ENCODE measurements around the gene OCA2.

DNA sequence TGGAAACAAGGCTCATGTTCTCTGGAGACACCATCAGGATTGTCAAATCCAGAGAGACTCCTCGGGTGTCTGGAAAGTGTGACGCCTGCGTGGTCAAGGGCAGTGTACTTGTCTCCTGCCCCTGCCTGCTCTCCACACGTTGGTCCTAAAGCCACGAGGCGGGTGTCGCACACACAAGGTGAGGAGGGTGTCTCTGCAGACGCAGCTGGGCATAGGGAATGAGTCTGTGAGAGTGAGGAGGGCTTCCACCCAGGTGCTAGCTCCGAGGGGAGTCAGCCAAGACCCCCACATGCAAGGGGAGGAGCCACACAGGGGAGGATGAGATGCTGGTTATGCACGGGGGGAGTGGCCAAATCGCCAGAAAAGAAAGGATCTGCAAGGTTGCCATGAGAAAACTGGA, 27.9 kb upstream of the OCA2 start:
- no peak for TF ChIP-seq POLR2AphosphoS5 (IDR thresholded peaks at IDR 0.05)
- TF ChIP-seq, protein P1, sequence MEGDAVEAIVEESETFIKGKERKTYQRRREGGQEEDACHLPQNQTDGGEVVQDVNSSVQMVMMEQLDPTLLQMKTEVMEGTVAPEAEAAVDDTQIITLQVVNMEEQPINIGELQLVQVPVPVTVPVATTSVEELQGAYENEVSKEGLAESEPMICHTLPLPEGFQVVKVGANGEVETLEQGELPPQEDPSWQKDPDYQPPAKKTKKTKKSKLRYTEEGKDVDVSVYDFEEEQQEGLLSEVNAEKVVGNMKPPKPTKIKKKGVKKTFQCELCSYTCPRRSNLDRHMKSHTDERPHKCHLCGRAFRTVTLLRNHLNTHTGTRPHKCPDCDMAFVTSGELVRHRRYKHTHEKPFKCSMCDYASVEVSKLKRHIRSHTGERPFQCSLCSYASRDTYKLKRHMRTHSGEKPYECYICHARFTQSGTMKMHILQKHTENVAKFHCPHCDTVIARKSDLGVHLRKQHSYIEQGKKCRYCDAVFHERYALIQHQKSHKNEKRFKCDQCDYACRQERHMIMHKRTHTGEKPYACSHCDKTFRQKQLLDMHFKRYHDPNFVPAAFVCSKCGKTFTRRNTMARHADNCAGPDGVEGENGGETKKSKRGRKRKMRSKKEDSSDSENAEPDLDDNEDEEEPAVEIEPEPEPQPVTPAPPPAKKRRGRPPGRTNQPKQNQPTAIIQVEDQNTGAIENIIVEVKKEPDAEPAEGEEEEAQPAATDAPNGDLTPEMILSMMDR (IDR thresholded peaks at IDR 0.05), result no peak
